Endothelial cell of umbilical vein (primary cell): ENCODE results near the gene EML1. TPM values are rescaled to one million over a fixed set of nuclear protein-coding genes. Genes with fewer than 3 reads are reported as not detected.

Source experiments
- BruUV-seq: library from RNA; stranded (reverse); fragments of 400-500 nt; replicated peaks from 2 replicates; lab custom pipeline; 2021; lab: Mats Ljungman, UMichigan
- CTCF ChIA-PET: fragments of 300-600, 350-600 bp; sonication (Branson Sonifier 250); formaldehyde crosslinking; loops from one replicate; lab custom pipeline; 2021; ENCODE audit warnings: antibody characterized with exemption, inconsistent platforms; lab: Charles Lee
- POLR2A ChIA-PET: fragments of 300-600, 350-600 bp; sonication (Branson Sonifier 250); formaldehyde crosslinking; loops from one replicate; lab custom pipeline; 2021; ENCODE audit warnings: antibody characterized with exemption, inconsistent platforms; lab: Charles Lee
- DNase-seq: peaks from one replicate; pipeline ENCODE4 v3.0.0-alpha.2; 2011; ENCODE audit warnings: low read depth, low spot score
- FAIRE-seq: peaks from 2 replicates; lab custom pipeline; 2011; peaks lifted over from hg19 to GRCh38; lab: Jason Lieb, UNC
- H2AFZ ChIP-seq: 2 replicates; pipeline ENCODE4 v1.6.0; 2012; ENCODE audit warnings: low read depth, low read length, control low read depth, inconsistent platforms
- H3K27ac ChIP-seq: 2 replicates; pipeline ENCODE4 v1.5.1; 2011; ENCODE audit warnings: low read depth, mild to moderate bottlenecking, control low read depth, low read length, moderate library complexity; ENCODE audit not compliant: insufficient read depth
- H3K27me3 ChIP-seq, 2 experiments: 2 replicates each; pipeline versions ENCODE4 v1.6.0 to v1.6.1; 2011; ENCODE audit warnings: low read length in 2 of 2, mixed read lengths in 1 of 2; ENCODE audit not compliant: control insufficient read depth in 2 of 2, insufficient read depth in 2 of 2
- H3K36me3 ChIP-seq, 2 experiments: 2 replicates in 1 of 2; 3 replicates in 1 of 2; pipeline ENCODE4 v1.5.1; 2011; ENCODE audit warnings: low read length in 2 of 2, mild to moderate bottlenecking in 1 of 2, moderate library complexity in 1 of 2; ENCODE audit not compliant: control insufficient read depth in 2 of 2, insufficient read depth in 2 of 2; ENCODE audit errors: extremely low read depth in 1 of 2
- H3K4me1 ChIP-seq: 3 replicates; pipeline ENCODE4 v1.5.1; 2011; ENCODE audit warnings: mild to moderate bottlenecking, low read length; ENCODE audit not compliant: control insufficient read depth, insufficient read depth; ENCODE audit errors: extremely low read depth
- H3K4me2 ChIP-seq: 2 replicates; pipeline ENCODE4 v1.6.1; 2011; ENCODE audit warnings: low read length, control low read depth, mixed read lengths; ENCODE audit not compliant: insufficient read depth
- H3K4me3 ChIP-seq, 3 experiments: fragments of 200-600 bp in 1 of 3; sonication (generic), shearing (Covaris generic) in 1 of 3; replicated peaks in 1 of 3; 2 replicates each; pipeline ENCODE4 v1.5.1; 2011 to 2016; ENCODE audit warnings: control low read depth in 3 of 3, low read length in 3 of 3, mild to moderate bottlenecking in 2 of 3, inconsistent platforms in 1 of 3, low read depth in 1 of 3, moderate library complexity in 1 of 3; ENCODE audit not compliant: insufficient read depth in 1 of 3
- H3K79me2 ChIP-seq: 2 replicates; pipeline ENCODE4 v1.6.0; 2012; ENCODE audit warnings: low read length, inconsistent platforms; ENCODE audit not compliant: control insufficient read depth, insufficient read depth
- H3K9ac ChIP-seq: replicated peaks from 2 replicates; pipeline ENCODE3; 2011; ENCODE audit warnings: low read length, control low read depth; ENCODE audit not compliant: insufficient read depth; ENCODE audit errors: extremely low read depth
- H3K9me1 ChIP-seq: replicated peaks from 3 replicates; pipeline ENCODE4 v1.6.0; 2011; ENCODE audit warnings: mild to moderate bottlenecking, low read length; ENCODE audit not compliant: control insufficient read depth, insufficient read depth; ENCODE audit errors: extremely low read depth
- H3K9me3 ChIP-seq: replicated peaks from 2 replicates; pipeline ENCODE4 v1.5.1; 2012; ENCODE audit warnings: low read length, inconsistent platforms; ENCODE audit not compliant: control insufficient read depth, insufficient read depth
- H4K20me1 ChIP-seq: replicated peaks from 2 replicates; pipeline ENCODE3; 2011; ENCODE audit warnings: mild to moderate bottlenecking, low read length; ENCODE audit not compliant: control insufficient read depth, insufficient read depth; ENCODE audit errors: extremely low read depth
- CTCF ChIP-seq, 2 donors: IDR thresholded peaks; 1 replicate in 1 of 2; 2 replicates in 1 of 2; pipeline ENCODE4 v1.5.1; 2011; ENCODE audit warnings: low read length in 2 of 2, mild to moderate bottlenecking in 2 of 2, moderate library complexity in 2 of 2, control low read depth in 1 of 2, inconsistent platforms in 1 of 2, low read depth in 1 of 2; ENCODE audit not compliant: insufficient read depth in 1 of 2; ENCODE audit errors: extremely low read depth in 1 of 2
- EZH2 ChIP-seq: IDR thresholded peaks from 2 replicates; pipeline ENCODE4 v1.6.1; 2012; ENCODE audit warnings: borderline replicate concordance, low read depth, mild to moderate bottlenecking, moderate library complexity, low read length, inconsistent platforms; ENCODE audit not compliant: severe bottlenecking
- FOS ChIP-seq: IDR thresholded peaks from 2 replicates; pipeline ENCODE4 v1.6.1; 2011; ENCODE audit warnings: mild to moderate bottlenecking, low read length, moderate library complexity, borderline replicate concordance; ENCODE audit not compliant: insufficient read depth
- GATA2 ChIP-seq: IDR thresholded peaks from 2 replicates; pipeline ENCODE4 v1.7.0; 2011; ENCODE audit warnings: low read depth, mild to moderate bottlenecking, moderate library complexity, mixed read lengths, low read length; ENCODE audit not compliant: insufficient read length, insufficient read depth
- JUN ChIP-seq: IDR thresholded peaks from 2 replicates; pipeline ENCODE4 v1.6.1; 2011; ENCODE audit warnings: borderline replicate concordance, low read depth; ENCODE audit not compliant: insufficient read length, insufficient read depth
- MAX ChIP-seq: IDR thresholded peaks from 2 replicates; pipeline ENCODE4 v1.6.1; 2011; ENCODE audit not compliant: insufficient read depth, insufficient read length
- MYC ChIP-seq: IDR thresholded peaks from one replicate; pipeline ENCODE4 v1.6.1; 2011; ENCODE audit warnings: mild to moderate bottlenecking, low read depth, low read length
- POLR2A ChIP-seq: IDR thresholded peaks from 2 replicates; pipeline ENCODE4 v1.6.1; 2012; ENCODE audit warnings: low read depth, mild to moderate bottlenecking, control low read depth, low read length
- POLR2AphosphoS5 ChIP-seq: IDR thresholded peaks from 2 replicates; pipeline ENCODE4 v1.6.1; 2012; ENCODE audit warnings: low read depth, mild to moderate bottlenecking, control low read depth, low read length, moderate library complexity; ENCODE audit not compliant: insufficient read depth
- dilution Hi-C: fragments of 300-500 bp; cut with MboI; formaldehyde crosslinking; loops from one replicate; pipeline ENCODE4 v1.15.0; 2019; ENCODE audit warnings: low sequenced_read_pairs; ENCODE audit not compliant: extremely low pct_ligation_motif_present
- intact Hi-C: fragments of 100-400 bp; cut with micrococcal nuclease; formaldehyde crosslinking; loops from one replicate; pipeline ENCODE4 v1.10.0; 2022
- polyA plus RNA-seq, 4 experiments: library from polyadenylated mRNA; depleted of rRNA in 3 of 4; stranded (reverse) in 3 of 4; unstranded in 1 of 4; fragments of >200 nt; gene quantifications; 2 replicates each; pipeline versions ENCODE4 v1.2.1 to v1.2.3, GENCODE V29; 2011 to 2012; ENCODE audit warnings: missing spikeins in 1 of 4
- total RNA-seq: library from RNA; stranded (reverse); gene quantifications from 2 replicates; pipeline ENCODE4 v1.2.3, GENCODE V29; 2021

The EML1 gene
- total and polyA plus RNA-seq, 2 donors (not counting 3 experiments of a cell fraction or from before 2014, with no cell fraction given) = 22.9 to 33.0 TPM

GRCh38 chr14:99936056-99936455 is 142.8 kb downstream of the EML1 start:
- no peak overlapping the region for H2AFZ ChIP-seq
- no peaks in the 10 kb centered on the region for H3K27me3 ChIP-seq
- ChIA-PET POLR2A (no interaction called here), CTCF (interaction anchor here (0.6 kb wide), 1 partner anchor 206 kb away, joined by 3 read pairs; no protein-coding TSS in a partner anchor)
- H3K79me2 ChIP-seq = no peaks in the 10 kb centered on the region
- dilution Hi-C loops = no loop called here
- H3K4me2 ChIP-seq = no peak overlapping the region
- BruUV-seq = no TSS peak
- H3K4me3 ChIP-seq = no peak overlapping the region
- no peak for DNase-seq
- H4K20me1 ChIP-seq = no peaks in the 10 kb centered on the region
- H3K27ac ChIP-seq = no peak overlapping the region
- H3K9me3 ChIP-seq = no peaks in the 10 kb centered on the region
- TF ChIP-seq MAX (no peak), GATA2 (no peak), FOS (no peak), EZH2 (no peak), JUN (no peak), POLR2AphosphoS5 (no peak), MYC (no peak), POLR2A (no peak), CTCF (IDR thresholded peaks at IDR 0.05; ENCODE audit: extremely low read depth in 1 of 2, insufficient read depth in 1 of 2, low read depth in 1 of 2, low read length in 2 of 2) (no peak)
- no peak overlapping the region for H3K9ac ChIP-seq
- H3K9me1 ChIP-seq = no peaks in the 10 kb centered on the region
- no peaks in the 10 kb centered on the region for H3K4me1 ChIP-seq
- H3K36me3 ChIP-seq = peaks cover 0 to 8% of the 10 kb centered on the region in 2 experiments
- intact Hi-C loops = no loop called here
- no peak for FAIRE-seq
